SK-N-MC (cell line): ENCODE measurements around the gene CARD19.

Experiments used
- DNase-seq: peaks from one replicate; pipeline ENCODE4 v3.0.0-alpha.2; 2011; ENCODE audit warnings: low read depth, low spot score
- H3K27ac ChIP-seq: fragments of 200-600 bp; sonication (generic); 2 replicates; pipeline ENCODE4 v1.5.1; 2016; ENCODE audit warnings: mixed run types
- H3K36me3 ChIP-seq: fragments of 200-600 bp; sonication (generic); 2 replicates; pipeline ENCODE4 v1.6.1; 2017; ENCODE audit warnings: antibody characterized with exemption, low read length, mixed read lengths; ENCODE audit not compliant: insufficient read depth
- H3K4me3 ChIP-seq: fragments of 200-600 bp; sonication (generic); 2 replicates; pipeline ENCODE4 v1.5.1; 2016
- H3K9ac ChIP-seq: fragments of 200-600 bp; sonication (generic); 2 replicates; pipeline ENCODE4 v1.8.0; 2017; ENCODE audit warnings: mixed run types, mixed read lengths; ENCODE audit not compliant: insufficient read length
- H3K9me3 ChIP-seq: fragments of 200-600 bp; sonication (generic); 2 replicates; pipeline ENCODE4 v1.6.1; 2017; ENCODE audit warnings: low read depth, mild to moderate bottlenecking, antibody characterized with exemption, low read length, moderate library complexity, mixed read lengths
- EZH2 ChIP-seq: fragments of 200-600 bp; sonication (generic); IDR thresholded peaks from one replicate; pipeline ENCODE4 v1.6.1; 2017; ENCODE audit warnings: antibody characterized with exemption
- FOXP2 ChIP-seq: optimal IDR thresholded peaks from 2 replicates; pipeline ENCODE3; 2011; ENCODE audit warnings: mild to moderate bottlenecking, moderate library complexity; ENCODE audit not compliant: insufficient read depth; ENCODE audit errors: extremely low read length, control extremely low read depth
- POLR2AphosphoS5 ChIP-seq: IDR thresholded peaks from 2 replicates; pipeline ENCODE4 v1.6.1; 2012; ENCODE audit warnings: mild to moderate bottlenecking, low read depth, low read length, borderline replicate concordance

CARD19 gene

DNA sequence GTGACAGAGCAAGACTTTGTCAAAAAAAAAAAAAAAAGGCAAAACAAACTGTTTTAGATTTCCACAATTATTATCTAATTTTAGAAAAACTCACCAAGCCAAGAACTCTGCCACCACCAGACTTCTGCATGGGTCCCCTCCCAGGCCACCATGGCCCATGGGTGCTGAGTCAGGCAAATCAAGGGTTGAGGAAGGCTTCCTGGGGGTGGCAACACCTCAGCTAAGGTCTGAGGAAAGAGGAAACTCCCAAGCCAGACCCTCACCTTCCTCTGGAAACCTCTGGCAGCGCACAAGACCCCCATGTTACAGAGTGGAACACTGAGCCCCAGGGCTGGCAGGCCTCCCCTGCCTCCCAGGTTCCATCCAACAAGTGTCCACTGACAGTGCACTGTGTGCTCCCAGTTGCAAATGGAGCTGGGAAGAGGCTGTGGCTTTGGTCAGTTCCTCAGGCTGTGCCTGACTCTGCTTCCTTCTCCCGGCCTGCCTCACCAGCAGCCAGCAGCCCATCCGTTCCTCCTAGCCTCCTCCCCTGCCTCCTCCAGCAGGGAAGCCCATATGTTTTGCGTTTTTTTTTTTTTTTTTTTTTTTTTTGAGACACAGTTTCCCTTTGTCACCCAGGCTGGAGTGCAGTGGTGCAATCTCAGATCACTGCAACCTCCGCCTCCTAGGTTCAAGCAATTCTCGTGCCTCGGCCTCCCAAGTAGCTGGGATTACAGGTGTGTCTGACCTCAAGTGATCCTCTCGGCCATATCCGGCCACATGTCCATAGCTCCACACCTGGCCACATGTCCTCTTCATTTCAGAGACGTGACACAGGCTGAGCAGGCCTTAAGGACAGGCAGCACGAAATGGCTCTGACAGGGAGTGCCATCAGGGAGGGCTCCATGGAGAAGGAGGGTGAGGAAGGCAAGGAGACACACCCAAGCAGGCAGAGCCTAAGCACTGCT, 41.0 kb upstream of the CARD19 start:
- H3K4me3 ChIP-seq: no peak overlapping the region
- no peak for DNase-seq
- no peaks in the 10 kb centered on the region for H3K36me3 ChIP-seq
- no peak overlapping the region for H3K27ac ChIP-seq
- TF ChIP-seq EZH2: no peak
- no peak for TF ChIP-seq FOXP2
- no peak for TF ChIP-seq POLR2AphosphoS5
- no peak overlapping the region for H3K9ac ChIP-seq
- no peaks in the 10 kb centered on the region for H3K9me3 ChIP-seq

DNA sequence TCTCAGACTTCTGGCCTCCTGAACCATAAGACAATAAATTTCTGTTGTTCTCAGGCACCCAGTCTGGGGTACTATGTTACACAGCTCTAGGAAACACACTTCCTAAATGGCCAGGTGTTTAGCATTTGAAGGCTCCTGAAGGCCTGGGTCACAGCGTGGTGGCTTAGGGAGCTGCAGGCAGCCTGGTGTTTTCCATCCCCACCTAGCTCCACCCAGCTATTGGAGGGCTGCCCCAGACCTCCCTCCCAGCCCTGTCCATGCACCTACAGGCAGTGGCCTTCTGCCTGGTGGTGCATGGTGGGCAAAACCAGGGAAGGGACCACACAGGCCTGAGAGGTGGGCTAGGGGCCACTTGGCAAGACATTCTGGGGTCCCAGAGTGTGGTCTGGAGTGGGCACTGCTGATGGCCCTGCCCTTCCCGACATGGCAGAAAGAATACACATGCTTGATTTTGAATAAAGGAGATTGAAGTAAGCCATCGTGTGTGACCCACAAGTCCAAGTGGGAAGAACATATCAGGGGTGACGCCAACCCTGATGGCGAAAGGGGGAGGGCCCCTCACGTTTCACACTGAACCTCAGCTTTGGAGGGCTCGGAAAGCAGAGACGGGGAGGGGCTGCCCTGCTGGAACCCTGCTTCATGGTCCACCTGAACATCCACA, 38.8 kb upstream of the CARD19 start:
- Histone ChIP-seq H3K4me3 (no peak overlapping the region), H3K9me3 (no peaks in the 10 kb centered on the region), H3K27ac (no peak overlapping the region), H3K36me3 (no peaks in the 10 kb centered on the region), H3K9ac (no peak overlapping the region)
- no peak for DNase-seq
- TF ChIP-seq POLR2AphosphoS5 (no peak), EZH2 (no peak), FOXP2 (no peak)

DNA sequence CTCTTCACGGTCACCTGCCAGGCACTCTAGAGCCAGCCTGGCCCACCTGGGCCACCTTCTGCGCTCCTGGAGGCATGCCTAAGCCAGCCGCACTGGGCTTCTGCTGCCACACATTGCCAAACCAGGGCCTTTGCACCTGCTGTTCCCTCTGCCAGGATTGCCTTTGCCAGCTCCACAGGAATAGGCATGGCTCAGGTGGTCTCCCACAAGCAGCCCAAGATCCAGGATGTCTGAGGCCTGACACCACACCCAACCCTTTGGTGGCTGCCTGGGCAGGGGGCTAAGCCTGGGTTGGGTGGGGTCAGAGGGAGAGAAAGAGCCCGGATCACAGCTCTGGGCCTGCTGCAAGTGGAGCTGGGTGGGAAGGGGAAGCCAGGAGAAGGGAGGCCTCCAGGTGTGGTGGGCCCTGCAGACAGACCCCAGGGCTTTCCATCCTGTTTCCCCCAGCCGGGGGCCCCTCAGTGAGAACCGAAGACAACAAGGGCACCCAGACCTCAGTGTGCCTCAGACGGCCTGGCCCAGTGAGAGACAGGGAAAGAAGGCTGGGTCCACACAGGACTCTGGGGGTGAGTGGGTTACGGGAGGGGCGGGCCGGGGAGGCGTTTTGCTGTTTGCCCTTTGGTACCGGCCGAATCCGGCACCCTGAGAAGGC, 38.2 kb upstream of the CARD19 start:
- TF ChIP-seq EZH2 (no peak), FOXP2 (no peak), POLR2AphosphoS5 (no peak)
- Histone ChIP-seq H3K36me3 (no peaks in the 10 kb centered on the region), H3K9me3 (no peaks in the 10 kb centered on the region), H3K27ac (no peak overlapping the region), H3K9ac (no peak overlapping the region), H3K4me3 (no peak overlapping the region)
- DNase-seq: no peak

DNA sequence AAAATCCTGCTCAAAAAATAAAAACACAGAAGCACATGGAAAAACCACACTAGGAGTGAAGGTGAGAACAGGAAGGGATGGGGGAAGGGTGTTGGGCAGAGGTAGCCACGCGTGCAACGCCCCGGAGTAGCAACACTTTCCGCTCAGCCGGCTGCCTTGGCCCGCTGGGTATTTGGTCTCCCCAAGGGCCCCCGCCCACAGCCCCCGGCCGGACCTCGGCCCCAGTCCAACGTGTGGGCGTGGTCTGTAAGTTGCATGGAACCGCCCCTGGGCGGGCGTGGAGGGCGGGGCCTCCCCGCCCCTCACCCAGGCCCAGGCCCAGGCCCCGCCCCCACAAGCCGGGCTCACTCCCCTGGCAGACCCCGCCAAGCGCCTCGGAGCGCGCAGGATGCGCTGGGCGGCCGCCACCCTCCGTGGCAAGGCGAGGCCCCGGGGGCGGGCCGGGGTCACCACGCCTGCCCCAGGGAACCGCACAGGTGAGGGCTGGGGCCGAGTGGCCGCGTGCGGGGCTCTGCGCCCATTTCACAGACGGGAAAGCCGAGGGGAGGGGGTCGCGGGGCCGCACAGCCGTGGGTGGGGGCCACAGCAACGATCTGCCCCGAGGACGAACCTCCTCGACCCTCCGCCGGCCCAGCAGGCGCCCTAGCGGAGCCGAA, 37.5 kb upstream of the CARD19 start, which contains the start of gene SUSD3:
TSS of gene SUSD3 (plus strand) at position 347 of the 656 bp plus-strand sequence. CDS start at position 389, 42 bp downstream.
- TF ChIP-seq FOXP2 (no peak), EZH2 (no peak), POLR2AphosphoS5 (no peak)
- Histone ChIP-seq H3K9ac (no peak within 1 kb of the TSS), H3K27ac (no peak within 1 kb of the TSS), H3K36me3 (no peaks in the 10 kb centered on the region), H3K9me3 (no peaks in the 10 kb centered on the region), H3K4me3 (no peak within 1 kb of the TSS)
- no peak for DNase-seq

DNA sequence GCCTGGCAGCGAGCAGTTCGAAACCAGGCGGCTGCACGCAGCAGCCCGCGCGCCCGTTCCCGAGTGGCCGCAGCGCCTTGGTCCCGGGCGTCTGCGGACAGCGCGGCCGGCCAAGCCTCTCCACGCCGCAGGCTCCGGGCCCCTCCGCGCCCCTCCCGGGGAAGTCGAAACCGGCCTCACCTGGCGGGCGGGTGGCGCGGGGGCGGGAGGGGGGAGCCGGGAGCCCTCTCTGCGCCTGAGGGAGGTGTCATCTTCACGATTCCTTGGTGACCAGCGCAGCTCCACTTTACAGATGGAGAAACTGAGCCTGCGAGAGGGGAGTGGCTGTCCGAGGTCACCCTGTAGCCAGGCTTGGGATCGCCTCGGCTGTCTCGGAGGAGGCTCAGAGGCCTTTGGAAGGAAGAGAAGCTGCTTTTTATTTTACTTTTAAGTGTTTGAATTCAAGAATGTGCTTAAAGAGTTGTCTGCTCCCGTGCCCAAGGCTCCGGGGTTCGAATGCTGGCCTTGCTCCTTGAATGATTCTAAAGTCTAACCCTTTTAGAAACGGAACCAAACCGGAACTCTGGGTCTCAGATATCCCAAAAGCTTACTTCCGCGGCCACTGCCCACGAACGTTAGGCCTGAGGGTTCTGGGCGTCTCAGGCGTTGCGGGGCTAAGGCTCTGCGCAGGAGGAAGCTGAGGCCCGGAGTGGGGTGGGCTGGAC, 36.9 kb upstream of the CARD19 start:
- Histone ChIP-seq H3K4me3 (no peak overlapping the region), H3K27ac (no peak overlapping the region), H3K36me3 (no peaks in the 10 kb centered on the region), H3K9me3 (no peaks in the 10 kb centered on the region), H3K9ac (no peak overlapping the region)
- no peak for DNase-seq
- TF ChIP-seq EZH2: no peak
- no peak for TF ChIP-seq FOXP2
- TF ChIP-seq POLR2AphosphoS5: no peak

DNA sequence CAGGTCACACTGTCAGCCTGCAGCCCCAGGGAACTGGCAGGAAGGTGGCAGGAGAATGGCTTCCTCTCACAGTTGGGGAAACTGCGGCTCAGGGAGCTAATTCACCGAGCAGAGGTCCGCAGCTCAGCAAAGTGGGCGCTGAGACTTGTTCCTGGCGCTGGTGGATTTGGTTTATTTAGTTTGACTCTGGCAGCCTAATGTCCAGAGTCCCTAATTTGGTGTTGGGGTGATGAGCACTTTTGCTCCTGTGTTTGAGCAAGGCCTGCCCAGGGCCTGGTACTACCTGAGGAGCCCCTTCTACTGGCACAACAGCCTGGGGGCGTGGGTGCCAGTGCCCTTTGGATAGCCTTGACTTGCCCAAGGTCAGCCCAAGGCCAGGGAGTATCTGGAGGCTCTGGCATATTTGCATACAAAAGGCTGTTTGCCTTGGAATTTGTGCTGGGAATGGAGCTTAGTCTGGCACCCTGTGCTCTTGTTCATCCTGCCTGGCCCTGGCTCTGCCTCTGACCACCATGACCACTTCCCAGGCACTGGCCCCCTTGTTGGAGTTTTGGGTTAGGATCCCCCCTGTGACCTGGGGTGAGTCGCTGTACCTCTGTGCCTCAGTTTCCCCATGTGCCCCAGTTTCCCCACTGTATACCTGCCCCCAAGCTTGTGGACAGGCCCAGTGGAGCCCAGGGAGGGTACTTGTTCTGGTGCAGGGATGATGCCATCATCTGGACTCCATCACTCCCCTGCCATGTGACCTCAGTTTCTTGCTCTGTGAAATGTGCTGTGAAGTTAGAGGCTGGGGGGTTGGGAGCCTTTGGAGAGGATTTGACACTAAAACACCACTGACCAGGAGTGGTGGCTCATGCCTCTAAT, 36.1 kb upstream of the CARD19 start:
- H3K27ac ChIP-seq: no peak overlapping the region
- no peaks in the 10 kb centered on the region for H3K36me3 ChIP-seq
- H3K9me3 ChIP-seq: no peaks in the 10 kb centered on the region
- TF ChIP-seq FOXP2 (no peak), EZH2 (no peak), POLR2AphosphoS5 (no peak)
- DNase-seq: no peak
- H3K9ac ChIP-seq: no peak overlapping the region
- no peak overlapping the region for H3K4me3 ChIP-seq

DNA sequence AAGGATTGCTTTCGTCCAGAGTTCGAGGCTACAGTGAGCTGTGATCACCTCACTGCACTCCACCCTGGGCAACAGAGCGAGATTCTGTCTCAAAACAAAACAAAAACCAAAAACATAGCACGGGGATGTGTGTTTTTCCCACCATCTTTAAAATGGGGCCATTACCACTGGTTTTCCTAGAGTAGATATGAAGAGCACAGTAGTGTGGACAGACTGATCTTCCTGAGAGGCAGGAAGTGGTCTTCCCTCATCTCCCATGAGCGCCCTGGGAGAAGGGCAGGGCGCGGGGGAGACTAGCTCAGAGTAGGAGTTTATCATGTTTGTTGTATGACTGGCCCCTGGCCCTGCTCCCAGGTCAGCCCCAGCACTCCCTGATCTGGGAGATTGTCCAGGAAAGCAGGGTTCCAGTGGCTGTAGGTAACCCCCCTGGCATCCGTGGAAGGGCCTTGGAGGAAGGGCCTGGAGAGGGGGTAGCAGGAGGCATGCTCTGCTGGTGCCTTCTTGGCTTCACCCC, 35.2 kb upstream of the CARD19 start:
- no peaks in the 10 kb centered on the region for H3K9me3 ChIP-seq
- no peak overlapping the region for H3K4me3 ChIP-seq
- no peaks in the 10 kb centered on the region for H3K36me3 ChIP-seq
- DNase-seq: no peak
- no peak overlapping the region for H3K27ac ChIP-seq
- no peak overlapping the region for H3K9ac ChIP-seq
- TF ChIP-seq EZH2: no peak
- no peak for TF ChIP-seq POLR2AphosphoS5
- no peak for TF ChIP-seq FOXP2
